IMR-90 (cell line): ENCODE data around the gene PLRG1. TPM values are rescaled to one million over a fixed set of nuclear protein-coding genes. Genes with fewer than 3 reads are reported as not detected.

Experiments
- ATAC-seq: fragments of 200-7000 bp; cut with Tn5 transposase; 2 replicates; pipeline ENCODE4 v1.9.1; 2020; ENCODE audit warnings: low read depth, mild to moderate bottlenecking, moderate library complexity
- BruUV-seq: library from RNA; stranded (reverse); fragments of 400-500 nt; replicated peaks from 2 replicates; lab custom pipeline; 2021; lab: Mats Ljungman, UMichigan
- CTCF ChIA-PET: fragments of 300-600 bp; formaldehyde crosslinking; extraction: SDS; loops from one replicate; lab custom pipeline; 2021; ENCODE audit warnings: antibody characterized with exemption; lab: Yijun Ruan, JAX
- POLR2A ChIA-PET: fragments of 300-600 bp; sonication (Branson Sonifier 250); formaldehyde crosslinking; loops from one replicate; lab custom pipeline; 2022; ENCODE audit warnings: antibody characterized with exemption; ENCODE audit not compliant: unreplicated experiment; lab: Charles Lee
- DNase-seq: peaks from one replicate; pipeline ENCODE4 v3.0.0; 2013
- H2AFZ ChIP-seq: replicated peaks from 2 replicates; pipeline ENCODE3; 2013; ENCODE audit warnings: low read length, mild to moderate bottlenecking; ENCODE audit not compliant: poor library complexity
- H2AK5ac ChIP-seq: 2 replicates; pipeline ENCODE4 v1.6.1; 2013; ENCODE audit warnings: low read depth, low read length, inconsistent platforms
- H2AK9ac ChIP-seq: replicated peaks from 2 replicates; pipeline ENCODE3; 2013; ENCODE audit warnings: mild to moderate bottlenecking, low read depth, low read length, moderate library complexity; ENCODE audit not compliant: poor library complexity
- H2BK120ac ChIP-seq: 2 replicates; pipeline ENCODE4 v1.6.1; 2013; ENCODE audit warnings: low read depth, low read length, inconsistent platforms
- H2BK15ac ChIP-seq: 3 replicates; pipeline ENCODE4 v1.6.1; 2013; ENCODE audit warnings: low read depth, low read length, inconsistent platforms
- H2BK20ac ChIP-seq: 2 replicates; pipeline ENCODE4 v1.6.1; 2013; ENCODE audit warnings: low read depth, mild to moderate bottlenecking, inconsistent platforms, low read length, moderate library complexity
- H2BK5ac ChIP-seq: 2 replicates; pipeline ENCODE4 v1.6.1; 2013; ENCODE audit warnings: mild to moderate bottlenecking, low read depth, low read length, inconsistent platforms; ENCODE audit not compliant: poor library complexity, severe bottlenecking
- H3K14ac ChIP-seq: replicated peaks from 2 replicates; pipeline ENCODE4 v1.6.1; 2013; ENCODE audit warnings: low read depth, low read length, inconsistent platforms
- H3K18ac ChIP-seq: 2 replicates; pipeline ENCODE4 v1.6.1; 2013; ENCODE audit warnings: low read depth, low read length, control low read depth
- H3K23ac ChIP-seq: 2 replicates; pipeline ENCODE4 v1.6.1; 2013; ENCODE audit warnings: low read depth, low read length, inconsistent platforms
- H3K27ac ChIP-seq: 2 replicates; pipeline ENCODE4 v1.5.1; 2013; ENCODE audit warnings: mild to moderate bottlenecking, control low read depth, low read length; ENCODE audit not compliant: insufficient read depth
- H3K27me3 ChIP-seq: 2 replicates; pipeline ENCODE4 v1.6.1; 2013; ENCODE audit warnings: low read length; ENCODE audit not compliant: control insufficient read depth, insufficient read depth
- H3K36me3 ChIP-seq: 2 replicates; pipeline ENCODE4 v1.6.1; 2013; ENCODE audit warnings: low read length, mixed read lengths; ENCODE audit not compliant: control insufficient read depth, insufficient read depth
- H3K4ac ChIP-seq: 2 replicates; pipeline ENCODE4 v1.6.1; 2013; ENCODE audit warnings: low read depth, low read length, inconsistent platforms
- H3K4me1 ChIP-seq: 2 replicates; pipeline ENCODE4 v1.6.1; 2013; ENCODE audit warnings: low read length, mixed read lengths; ENCODE audit not compliant: control insufficient read depth, insufficient read depth
- H3K4me2 ChIP-seq: 2 replicates; pipeline ENCODE4 v1.6.1; 2013; ENCODE audit warnings: low read depth, mild to moderate bottlenecking, control low read depth, low read length, moderate library complexity
- H3K4me3 ChIP-seq: 2 replicates; pipeline ENCODE4 v1.5.1; 2013; ENCODE audit warnings: low read depth, mild to moderate bottlenecking, control low read depth, low read length, moderate library complexity; ENCODE audit not compliant: insufficient read depth
- H3K56ac ChIP-seq: 2 replicates; pipeline ENCODE4 v1.6.1; 2013; ENCODE audit warnings: low read length, inconsistent platforms; ENCODE audit not compliant: insufficient read depth; ENCODE audit errors: extremely low read depth
- H3K79me1 ChIP-seq, 2 experiments: 2 replicates each; pipeline ENCODE4 v1.6.1; 2013; ENCODE audit warnings: low read length in 2 of 2, inconsistent platforms in 1 of 2, low read depth in 1 of 2
- H3K9ac ChIP-seq: 2 replicates; pipeline ENCODE4 v1.6.1; 2013; ENCODE audit warnings: low read depth, low read length, control low read depth
- H3K9me1 ChIP-seq: 2 replicates; pipeline ENCODE4 v1.6.1; 2013; ENCODE audit warnings: low read length, inconsistent platforms; ENCODE audit not compliant: insufficient read depth
- H3K9me3 ChIP-seq: 2 replicates; pipeline ENCODE4 v1.6.1; 2013; ENCODE audit warnings: low read length; ENCODE audit not compliant: control insufficient read depth, insufficient read depth
- H4K20me1 ChIP-seq: 2 replicates; pipeline ENCODE4 v1.6.1; 2013; ENCODE audit warnings: low read length, inconsistent platforms; ENCODE audit not compliant: insufficient read depth
- H4K5ac ChIP-seq: 2 replicates; pipeline ENCODE4 v1.6.1; 2013; ENCODE audit warnings: mild to moderate bottlenecking, low read depth, low read length, control low read depth
- H4K8ac ChIP-seq, 2 experiments: 2 replicates each; pipeline ENCODE4 v1.6.1; 2013; ENCODE audit warnings: low read depth in 2 of 2, low read length in 2 of 2, control low read depth in 1 of 2, inconsistent platforms in 1 of 2
- H4K91ac ChIP-seq: 2 replicates; pipeline ENCODE4 v1.6.1; 2013; ENCODE audit warnings: low read depth, low read length, inconsistent platforms; ENCODE audit not compliant: insufficient read depth
- CTCF ChIP-seq: conservative IDR thresholded peaks from 2 replicates; pipeline ENCODE4 v1.5.1; 2012; ENCODE audit warnings: mild to moderate bottlenecking, low read depth, low read length, improper control_type of control experiment
- ELK1 ChIP-seq: fragments of 150-350 bp; IDR thresholded peaks from 2 replicates; pipeline ENCODE4 v1.6.1; 2016; ENCODE audit warnings: low read depth, mild to moderate bottlenecking, low read length, moderate library complexity, borderline replicate concordance
- FOS ChIP-seq: fragments of 150-350 bp; IDR thresholded peaks from 2 replicates; pipeline ENCODE4 v1.6.1; 2016; ENCODE audit warnings: low read depth, low read length
- MXI1 ChIP-seq: IDR thresholded peaks from 2 replicates; pipeline ENCODE4 v1.6.1; 2012; ENCODE audit warnings: low read depth, mild to moderate bottlenecking, low read length, moderate library complexity, borderline replicate concordance
- NFE2L2 ChIP-seq: fragments of 150-350 bp; IDR thresholded peaks from 2 replicates; pipeline ENCODE4 v1.6.1; 2016; ENCODE audit warnings: low read depth, mild to moderate bottlenecking, low read length
- RCOR1 ChIP-seq: IDR thresholded peaks from 2 replicates; pipeline ENCODE4 v1.6.1; 2012; ENCODE audit warnings: mild to moderate bottlenecking, low read length, improper control_type of control experiment; ENCODE audit not compliant: insufficient replicate concordance
- WGBS, 2 experiments: methylation state at CpG; one replicate each; pipeline versions ENCODE4 v1.1.5 to v1.1.7; 2013; ENCODE audit warnings: missing lambda C conversion rate in 2 of 2; ENCODE audit not compliant: insufficient read length in 1 of 2; ENCODE audit errors: extremely low coverage in 2 of 2; 5-methylcytosine and 5-hydroxymethylcytosine counted together
- dilution Hi-C: fragments of 300-500 bp; cut with HindIII; formaldehyde crosslinking; loops from one replicate; pipeline ENCODE4 v1.14.3; 2018; ENCODE audit warnings: low sequenced_read_pairs; ENCODE audit not compliant: unreplicated experiment
- in situ Hi-C: fragments of 300-500 bp; cut with MboI; formaldehyde crosslinking; loops from 3 replicates; pipeline ENCODE4 v1.14.3; 2019; ENCODE audit warnings: low sequenced_read_pairs, inconsistent platforms, mixed read lengths
- intact Hi-C: fragments of 100-400 bp; cut with micrococcal nuclease; formaldehyde crosslinking; loops from 2 replicates; pipeline ENCODE4 v1.10.0; 2022
- polyA plus RNA-seq, 3 experiments: library from polyadenylated mRNA; depleted of rRNA; stranded (reverse); fragments of >200 nt; gene quantifications; 2 replicates each; pipeline ENCODE4 v1.2.3, GENCODE V29; 2012; ENCODE audit warnings: low replicate concordance in 1 of 3
- total RNA-seq: library from RNA; depleted of rRNA; stranded (reverse); fragments of >200 nt; gene quantifications from 2 replicates; pipeline ENCODE4 v1.2.3, GENCODE V29; 2012

The PLRG1 gene
- total and polyA plus RNA-seq, 2 of the 4 experiments (the other 2 are of a cell fraction), result 76.1 to 200 TPM

DNA sequence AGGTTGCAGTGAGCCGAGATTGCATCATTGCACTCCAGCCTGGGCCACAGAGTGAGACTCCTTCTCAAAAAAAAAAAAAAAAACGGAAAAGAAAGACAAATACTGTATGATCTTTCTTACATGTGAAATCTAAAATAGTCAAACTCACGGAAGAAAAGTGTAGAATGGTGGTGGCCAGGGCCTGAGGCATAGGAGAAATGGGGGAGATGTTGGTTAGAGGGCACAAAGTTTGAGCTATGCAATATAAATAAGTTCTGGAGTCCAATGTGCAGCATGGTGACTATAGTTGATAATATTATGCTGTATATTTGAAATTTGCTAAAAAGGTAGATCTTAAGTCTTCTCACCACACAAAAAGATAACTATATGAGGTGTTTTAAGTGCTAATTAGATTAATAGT is 41.7 kb upstream of the PLRG1 start:
- Histone ChIP-seq H2BK20ac (no peak overlapping the region), H3K4me2 (no peak overlapping the region), H3K56ac (no peak overlapping the region), H2AK9ac (no peak overlapping the region), H3K27me3 (no peaks in the 10 kb centered on the region), H3K4me1 (no peaks in the 10 kb centered on the region), H3K14ac (no peak overlapping the region), H3K36me3 (no peaks in the 10 kb centered on the region), H2AK5ac (no peak overlapping the region), H3K4me3 (no peak overlapping the region), H3K23ac (no peak overlapping the region), H4K20me1 (no peaks in the 10 kb centered on the region), H3K27ac (no peak overlapping the region), H3K9ac (no peak overlapping the region), H4K91ac (no peak overlapping the region), H2BK5ac (no peak overlapping the region), H2AFZ (no peak overlapping the region), H2BK120ac (no peak overlapping the region), H3K18ac (no peak overlapping the region), H4K8ac (no peak overlapping the region), H3K9me1 (no peaks in the 10 kb centered on the region), H3K9me3 (no peaks in the 10 kb centered on the region), H2BK15ac (no peak overlapping the region), H4K5ac (no peak overlapping the region), H3K4ac (no peak overlapping the region), H3K79me1 (no peaks in the 10 kb centered on the region)
- CTCF ChIA-PET, result no interaction called here
- DNase-seq (no peak), ATAC-seq (no peak)
- intact Hi-C loops, result no loop called here
- in situ Hi-C loops, result no loop called here
- no TSS peak for BruUV-seq
- WGBS, 2 experiments, result no CpG with 5 or more reads among the region's 3 CpGs
- POLR2A ChIA-PET, result no interaction called here
- TF ChIP-seq CTCF (no peak), RCOR1 (no peak), FOS (no peak), NFE2L2 (no peak), ELK1 (no peak), MXI1 (no peak)
- dilution Hi-C loops, result no loop called here
